HL-60 (cell line): ENCODE data around the gene RNU6-9.
"Not testable (repeated sequence)": the region's sequence is repeated elsewhere in the genome, so short reads cannot be mapped to it uniquely, and the experiment has no call there.

Source experiments
- DNase-seq, 2 experiments: peaks; one replicate each; pipeline ENCODE4 v3.0.0-alpha.2; 2010 to 2020; ENCODE audit warnings: low read depth in 1 of 2, low spot score in 1 of 2
- H3K27ac ChIP-seq: fragments of 250-450 bp; sonication (Bioruptor Pico); replicated peaks from 2 replicates; pipeline ENCODE4 v1.5.1; 2020; ENCODE audit warnings: mild to moderate bottlenecking, moderate library complexity
- H3K27me3 ChIP-seq: fragments of 250-450 bp; sonication (Bioruptor Pico); 2 replicates; pipeline ENCODE4 v1.5.1; 2021; ENCODE audit warnings: mild to moderate bottlenecking, moderate library complexity; ENCODE audit not compliant: insufficient read depth, poor library complexity, severe bottlenecking
- H3K4me3 ChIP-seq: replicated peaks from 2 replicates; pipeline ENCODE4 v1.5.1; 2011; ENCODE audit warnings: mild to moderate bottlenecking, control low read depth, low read length; ENCODE audit not compliant: insufficient read depth
- CTCF ChIP-seq: IDR thresholded peaks from one replicate; pipeline ENCODE4 v1.5.1; 2011; ENCODE audit warnings: low read length, control low read depth, inconsistent platforms; ENCODE audit not compliant: insufficient read depth
- GABPA ChIP-seq: IDR thresholded peaks from 2 replicates; pipeline ENCODE4 v1.6.1; 2012; ENCODE audit warnings: low read depth
- POLR2AphosphoS5 ChIP-seq: IDR thresholded peaks from 2 replicates; pipeline ENCODE4 v1.6.1; 2012; ENCODE audit warnings: low read depth
- SPI1 ChIP-seq: IDR thresholded peaks from 2 replicates; pipeline ENCODE4 v1.6.1; 2012; ENCODE audit warnings: low read depth, mild to moderate bottlenecking, borderline replicate concordance
- TF ChIP-seq, protein P1 (sequence below): IDR thresholded peaks from 2 replicates; pipeline ENCODE4 v1.6.1; 2012; ENCODE audit warnings: low read depth; ENCODE audit not compliant: insufficient replicate concordance

The RNU6-9 gene

GRCh38 chr19:852136-853013, 40.9 kb upstream of the RNU6-9 start, which contains the start of gene ELANE:
Gene ELANE (plus strand): TSS chr19:852303. CDS start chr19:852329, 26 bp downstream.
- TF ChIP-seq POLR2AphosphoS5 = peak; percentile 77
- TF ChIP-seq SPI1 = peak; percentile 93
- TF ChIP-seq GABPA = no peak
- TF ChIP-seq, protein P1, sequence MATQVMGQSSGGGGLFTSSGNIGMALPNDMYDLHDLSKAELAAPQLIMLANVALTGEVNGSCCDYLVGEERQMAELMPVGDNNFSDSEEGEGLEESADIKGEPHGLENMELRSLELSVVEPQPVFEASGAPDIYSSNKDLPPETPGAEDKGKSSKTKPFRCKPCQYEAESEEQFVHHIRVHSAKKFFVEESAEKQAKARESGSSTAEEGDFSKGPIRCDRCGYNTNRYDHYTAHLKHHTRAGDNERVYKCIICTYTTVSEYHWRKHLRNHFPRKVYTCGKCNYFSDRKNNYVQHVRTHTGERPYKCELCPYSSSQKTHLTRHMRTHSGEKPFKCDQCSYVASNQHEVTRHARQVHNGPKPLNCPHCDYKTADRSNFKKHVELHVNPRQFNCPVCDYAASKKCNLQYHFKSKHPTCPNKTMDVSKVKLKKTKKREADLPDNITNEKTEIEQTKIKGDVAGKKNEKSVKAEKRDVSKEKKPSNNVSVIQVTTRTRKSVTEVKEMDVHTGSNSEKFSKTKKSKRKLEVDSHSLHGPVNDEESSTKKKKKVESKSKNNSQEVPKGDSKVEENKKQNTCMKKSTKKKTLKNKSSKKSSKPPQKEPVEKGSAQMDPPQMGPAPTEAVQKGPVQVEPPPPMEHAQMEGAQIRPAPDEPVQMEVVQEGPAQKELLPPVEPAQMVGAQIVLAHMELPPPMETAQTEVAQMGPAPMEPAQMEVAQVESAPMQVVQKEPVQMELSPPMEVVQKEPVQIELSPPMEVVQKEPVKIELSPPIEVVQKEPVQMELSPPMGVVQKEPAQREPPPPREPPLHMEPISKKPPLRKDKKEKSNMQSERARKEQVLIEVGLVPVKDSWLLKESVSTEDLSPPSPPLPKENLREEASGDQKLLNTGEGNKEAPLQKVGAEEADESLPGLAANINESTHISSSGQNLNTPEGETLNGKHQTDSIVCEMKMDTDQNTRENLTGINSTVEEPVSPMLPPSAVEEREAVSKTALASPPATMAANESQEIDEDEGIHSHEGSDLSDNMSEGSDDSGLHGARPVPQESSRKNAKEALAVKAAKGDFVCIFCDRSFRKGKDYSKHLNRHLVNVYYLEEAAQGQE = peak; percentile 26
- TF ChIP-seq CTCF = no peak
- no peaks in the 10 kb centered on the region for H3K27me3 ChIP-seq
- H3K4me3 ChIP-seq = peak within 1 kb of the TSS; percentile 70
- peak; percentile 70 to 72 for DNase-seq
- peak within 1 kb of the TSS; percentile 89 for H3K27ac ChIP-seq

DNA sequence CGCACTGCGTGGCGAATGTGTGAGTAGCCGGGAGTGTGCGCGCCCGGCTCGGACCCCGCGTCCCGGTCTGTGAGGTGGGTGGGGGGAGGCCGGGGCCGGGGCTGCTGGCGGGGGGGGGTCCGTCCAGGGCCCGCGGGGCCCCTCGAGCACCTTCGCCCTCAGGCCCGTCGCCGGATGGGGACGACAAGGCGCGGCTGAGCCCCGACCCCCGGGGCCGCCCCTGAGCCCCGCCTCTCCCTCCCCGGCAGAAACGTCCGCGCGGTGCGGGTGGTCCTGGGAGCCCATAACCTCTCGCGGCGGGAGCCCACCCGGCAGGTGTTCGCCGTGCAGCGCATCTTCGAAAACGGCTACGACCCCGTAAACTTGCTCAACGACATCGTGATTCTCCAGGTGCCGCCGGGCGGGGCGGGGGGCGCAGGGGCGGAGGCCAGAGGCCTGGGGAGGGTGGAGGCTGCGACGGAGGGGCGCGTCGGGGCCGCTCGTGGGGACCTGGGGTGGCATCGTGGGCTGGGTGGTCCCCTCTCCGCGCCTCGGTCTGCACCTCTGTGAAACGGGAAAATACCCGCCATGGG, 40.2 kb upstream of the RNU6-9 start:
- DNase-seq = no peak
- Histone ChIP-seq H3K27me3 (no peaks in the 10 kb centered on the region), H3K4me3 (peak overlapping the region; percentile 70), H3K27ac (peak overlapping the region; percentile 89)
- TF ChIP-seq SPI1 = no peak
- TF ChIP-seq, protein P1 = no peak
- TF ChIP-seq GABPA = no peak
- TF ChIP-seq CTCF = no peak
- no peak for TF ChIP-seq POLR2AphosphoS5

GRCh38 chr19:853614-854220, 39.6 kb upstream of the RNU6-9 start:
- not testable (repeated sequence) for H3K27ac ChIP-seq, H3K27me3 ChIP-seq, DNase-seq
- H3K4me3 ChIP-seq = peak overlapping the region; percentile 70

GRCh38 chr19:854549-854948, 38.7 kb upstream of the RNU6-9 start:
- Histone ChIP-seq H3K27me3 (no peaks in the 10 kb centered on the region), H3K27ac (no peak overlapping the region), H3K4me3 (no peak overlapping the region)
- no peak for DNase-seq
- TF ChIP-seq CTCF = no peak
- no peak for TF ChIP-seq POLR2AphosphoS5
- TF ChIP-seq, protein P1 = no peak
- TF ChIP-seq GABPA = no peak
- TF ChIP-seq SPI1 = no peak
